Thyroid gland (tissue), 4 donors: ENCODE data around the gene PDZRN3. TPM values are rescaled to one million over a fixed set of nuclear protein-coding genes. Genes with fewer than 3 reads are reported as not detected.

ENCODE experiments used
- DNase-seq, 2 donors: peaks; one replicate each; pipeline ENCODE4 v3.0.0-alpha.2; 2019
- H3K27ac ChIP-seq, 3 donors: fragments of 200-600 bp; sonication (generic); 1 replicate in 2 of 3; 2 replicates in 1 of 3; pipeline ENCODE4 v1.5.1; 2016 to 2019; ENCODE audit warnings: mild to moderate bottlenecking in 1 of 3, moderate library complexity in 1 of 3
- H3K27me3 ChIP-seq: fragments of 200-600 bp; sonication (generic); one replicate; pipeline ENCODE4 v1.5.1; 2019
- H3K36me3 ChIP-seq, 2 donors: fragments of 200-600 bp; sonication (generic); one replicate each; pipeline ENCODE4 v1.5.1; 2016 to 2019
- H3K4me1 ChIP-seq, 2 donors: fragments of 200-600 bp; sonication (generic); one replicate each; pipeline ENCODE4 v1.5.1; 2017 to 2019
- H3K4me3 ChIP-seq, 3 donors: fragments of 200-600 bp; sonication (generic); replicated peaks in 1 of 3; 1 replicate in 2 of 3; 2 replicates in 1 of 3; pipeline ENCODE4 v1.5.1; 2016; ENCODE audit warnings: mild to moderate bottlenecking in 1 of 3
- H3K9me3 ChIP-seq: fragments of 200-600 bp; sonication (generic); one replicate; pipeline ENCODE4 v1.5.1; 2017
- POLR2A ChIP-seq, 2 donors: fragments of 450-650 bp; IDR thresholded peaks; one replicate each; pipeline ENCODE4 v1.6.1; 2017; ENCODE audit warnings: antibody characterized with exemption in 2 of 2, mild to moderate bottlenecking in 2 of 2, moderate library complexity in 1 of 2
- WGBS, 2 donors: methylation state at CpG; one replicate each; pipeline ENCODE4 v1.1.5; 2017; 5-methylcytosine and 5-hydroxymethylcytosine counted together
- intact Hi-C: fragments of 100-400 bp; cut with DNase I; formaldehyde crosslinking; loops from one replicate; pipeline ENCODE4 v1.15.1; 2023
- total RNA-seq, 4 donors: library from RNA; depleted of rRNA; stranded (reverse); fragments of >200 nt; gene quantifications; one replicate each; pipeline ENCODE4 v1.2.3, GENCODE V29; 2016
- TF ChIP-seq, protein P1 (sequence below), 6 experiments: fragments of 200-600 bp in 3 of 6; fragments of 450-650 bp in 3 of 6; sonication (generic) in 3 of 6; IDR thresholded peaks; one replicate each; pipeline ENCODE4 v1.5.1; 2016 to 2019; ENCODE audit warnings: antibody characterized with exemption in 6 of 6, mild to moderate bottlenecking in 2 of 6, inconsistent platforms in 1 of 6, moderate library complexity in 1 of 6

The PDZRN3 gene
- total RNA-seq, 4 donors from 2014 or later = 4.4 to 8.3 (median 6.0) TPM

DNA sequence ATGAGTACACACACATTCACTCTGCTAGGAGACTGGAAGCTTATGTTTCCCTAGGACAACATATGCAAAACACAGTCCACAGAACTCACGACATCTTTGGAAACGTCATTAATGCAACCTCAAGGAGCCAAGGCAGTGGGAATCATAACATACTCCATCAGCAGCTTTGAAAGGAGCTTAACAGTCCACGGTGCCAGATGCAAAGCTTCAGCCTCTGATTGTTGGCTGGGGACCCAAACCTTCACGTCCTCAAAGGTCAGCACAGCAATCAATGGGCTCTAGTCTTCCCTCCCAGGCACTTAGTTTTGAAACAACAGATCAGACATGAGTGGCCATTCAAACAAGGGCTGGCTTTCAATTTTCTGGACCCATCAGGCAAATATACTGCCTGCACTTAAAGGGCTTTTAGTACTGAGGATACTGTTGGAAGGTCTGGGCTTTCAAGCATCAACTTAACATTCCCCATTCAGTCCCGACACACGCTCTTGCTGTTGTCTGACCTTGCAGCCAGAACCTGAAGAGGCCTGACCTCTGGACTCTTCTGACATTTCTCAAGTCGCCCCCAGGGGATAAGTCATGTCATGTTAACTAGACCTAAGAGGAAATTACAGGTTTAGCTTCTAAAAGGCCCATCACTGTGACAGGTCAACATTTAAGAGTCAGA lies 223.0 kb downstream of the PDZRN3 start:
- Histone ChIP-seq H3K36me3 (no peaks in the 10 kb centered on the region), H3K4me1 (peaks cover 0 to 7% of the 10 kb centered on the region in 2 donors), H3K27me3 (no peaks in the 10 kb centered on the region), H3K4me3 (no peak overlapping the region), H3K27ac (no peak overlapping the region), H3K9me3 (no peaks in the 10 kb centered on the region)
- WGBS, 2 donors = 22 to 29% methylated on average over 7 of the region's 7 CpGs
- TF ChIP-seq, protein P1, sequence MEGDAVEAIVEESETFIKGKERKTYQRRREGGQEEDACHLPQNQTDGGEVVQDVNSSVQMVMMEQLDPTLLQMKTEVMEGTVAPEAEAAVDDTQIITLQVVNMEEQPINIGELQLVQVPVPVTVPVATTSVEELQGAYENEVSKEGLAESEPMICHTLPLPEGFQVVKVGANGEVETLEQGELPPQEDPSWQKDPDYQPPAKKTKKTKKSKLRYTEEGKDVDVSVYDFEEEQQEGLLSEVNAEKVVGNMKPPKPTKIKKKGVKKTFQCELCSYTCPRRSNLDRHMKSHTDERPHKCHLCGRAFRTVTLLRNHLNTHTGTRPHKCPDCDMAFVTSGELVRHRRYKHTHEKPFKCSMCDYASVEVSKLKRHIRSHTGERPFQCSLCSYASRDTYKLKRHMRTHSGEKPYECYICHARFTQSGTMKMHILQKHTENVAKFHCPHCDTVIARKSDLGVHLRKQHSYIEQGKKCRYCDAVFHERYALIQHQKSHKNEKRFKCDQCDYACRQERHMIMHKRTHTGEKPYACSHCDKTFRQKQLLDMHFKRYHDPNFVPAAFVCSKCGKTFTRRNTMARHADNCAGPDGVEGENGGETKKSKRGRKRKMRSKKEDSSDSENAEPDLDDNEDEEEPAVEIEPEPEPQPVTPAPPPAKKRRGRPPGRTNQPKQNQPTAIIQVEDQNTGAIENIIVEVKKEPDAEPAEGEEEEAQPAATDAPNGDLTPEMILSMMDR (IDR thresholded peaks at IDR 0.05) = no peak
- no peak for TF ChIP-seq POLR2A (IDR thresholded peaks at IDR 0.05)
- peak in 1 of 2 donors; percentile 20 for DNase-seq
- intact Hi-C loops = no loop called here

DNA sequence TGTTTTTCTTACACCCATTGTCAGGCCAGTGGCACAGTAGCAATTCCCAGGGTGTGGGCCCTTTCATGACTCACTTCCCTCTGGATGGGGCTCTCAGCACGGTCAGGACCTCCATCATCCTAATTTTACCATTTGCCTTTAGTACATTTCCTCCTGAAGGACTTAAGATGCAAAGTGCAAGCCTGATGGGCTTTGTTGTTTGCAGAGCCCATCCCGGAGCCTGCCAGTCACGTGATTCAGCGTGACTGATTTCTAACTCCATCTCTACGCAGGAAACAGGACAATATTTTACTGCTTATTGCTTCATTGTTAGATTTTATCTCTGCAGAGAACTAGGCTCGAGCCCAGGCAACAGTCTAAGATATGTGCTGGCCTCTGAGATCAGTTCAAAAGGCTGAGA lies 223.7 kb downstream of the PDZRN3 start:
- Histone ChIP-seq H3K27ac (no peak overlapping the region), H3K4me3 (no peak overlapping the region), H3K36me3 (no peaks in the 10 kb centered on the region), H3K4me1 (peaks cover 0 to 7% of the 10 kb centered on the region in 2 donors), H3K27me3 (no peaks in the 10 kb centered on the region), H3K9me3 (no peaks in the 10 kb centered on the region)
- no peak for DNase-seq
- TF ChIP-seq, protein P1 (IDR thresholded peaks at IDR 0.05) = no peak
- no peak for TF ChIP-seq POLR2A (IDR thresholded peaks at IDR 0.05)
- intact Hi-C loops = no loop called here
- WGBS, 2 donors = 42 to 49% methylated on average over 6 of the region's 6 CpGs

DNA sequence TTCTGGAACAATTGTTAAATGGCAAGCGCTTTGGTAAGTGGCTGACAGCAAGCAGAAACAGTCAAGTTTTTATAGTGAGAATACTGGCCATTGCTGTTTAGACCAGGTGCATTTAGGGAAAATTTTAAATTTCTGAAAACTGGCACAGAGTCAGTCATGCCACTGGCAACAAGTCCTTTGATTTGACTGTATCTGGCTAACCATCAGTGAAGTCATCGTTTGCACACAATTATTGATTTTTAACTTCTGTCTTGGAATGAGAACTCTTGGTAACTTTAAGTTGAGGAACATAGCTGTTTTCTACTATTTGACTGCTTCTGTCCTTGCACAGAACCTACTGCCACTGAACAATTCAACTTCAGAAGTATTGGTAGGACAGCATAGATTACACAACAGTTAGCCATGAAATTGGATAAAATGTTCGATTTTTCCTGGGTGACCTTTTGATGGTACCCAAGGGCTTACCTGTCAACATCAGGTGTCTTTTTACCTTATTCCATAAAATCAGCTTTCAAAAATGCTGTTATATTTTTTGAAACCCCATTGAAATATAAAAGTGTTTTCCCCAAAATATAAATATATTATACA lies 225.0 kb downstream of the PDZRN3 start:
- Histone ChIP-seq H3K27ac (no peak overlapping the region), H3K4me1 (peaks cover 0 to 7% of the 10 kb centered on the region in 2 donors), H3K36me3 (no peaks in the 10 kb centered on the region), H3K4me3 (no peak overlapping the region), H3K27me3 (no peaks in the 10 kb centered on the region), H3K9me3 (no peaks in the 10 kb centered on the region)
- intact Hi-C loops = no loop called here
- WGBS, 2 donors = 77 to 91% methylated on average over 3 of the region's 3 CpGs
- no peak for DNase-seq
- TF ChIP-seq POLR2A (IDR thresholded peaks at IDR 0.05) = no peak
- TF ChIP-seq, protein P1 (IDR thresholded peaks at IDR 0.05) = no peak

DNA sequence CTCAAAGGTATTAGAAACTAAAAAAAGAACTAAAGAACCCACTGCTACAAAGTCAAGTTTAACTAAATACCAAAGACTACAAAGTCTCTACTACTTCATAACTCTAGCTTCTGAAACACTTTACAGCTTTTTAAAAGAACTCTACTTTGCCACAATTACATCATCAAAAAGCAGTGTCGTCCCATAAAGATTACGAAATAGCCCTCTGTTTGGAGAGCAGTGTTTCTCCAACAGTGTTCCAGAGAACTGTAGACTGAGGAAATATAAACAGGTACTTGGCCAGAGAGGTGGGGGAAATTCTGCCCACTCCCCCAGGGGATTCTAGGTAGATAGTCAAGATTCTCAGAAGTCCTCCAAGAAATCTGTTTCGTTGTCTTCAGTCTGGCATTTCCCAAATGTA lies 225.6 kb downstream of the PDZRN3 start:
- intact Hi-C loops = no loop called here
- WGBS, 2 donors = 45 to 51% methylated on average over 3 of the region's 3 CpGs

DNA sequence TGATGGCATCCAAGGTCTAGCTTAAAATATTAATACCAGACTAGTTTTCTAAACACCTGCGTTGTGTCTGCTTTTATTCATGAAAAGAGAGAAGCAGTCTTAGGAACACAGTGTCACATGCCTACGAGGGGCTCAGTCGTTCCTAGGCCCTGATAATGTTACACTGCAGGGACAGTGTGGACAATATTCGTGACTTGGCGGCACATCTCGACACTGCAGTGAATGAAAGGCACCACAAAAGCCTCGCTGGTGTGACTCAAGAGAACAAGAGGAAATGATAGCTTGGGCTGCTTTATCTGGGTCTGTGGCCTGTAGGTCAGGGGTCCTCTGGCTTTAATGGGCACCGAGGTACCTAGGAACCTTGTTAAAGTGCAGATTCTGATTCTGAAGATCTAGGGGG lies 226.7 kb downstream of the PDZRN3 start:
- DNase-seq = no peak
- TF ChIP-seq, protein P1 (IDR thresholded peaks at IDR 0.05) = no peak
- TF ChIP-seq POLR2A (IDR thresholded peaks at IDR 0.05) = no peak
- Histone ChIP-seq H3K4me1 (peaks cover 0 to 7% of the 10 kb centered on the region in 2 donors), H3K27ac (no peak overlapping the region), H3K27me3 (no peaks in the 10 kb centered on the region), H3K4me3 (no peak overlapping the region), H3K9me3 (no peaks in the 10 kb centered on the region), H3K36me3 (no peaks in the 10 kb centered on the region)
- intact Hi-C loops = no loop called here
- 87 to 92% methylated on average over 8 of the region's 8 CpGs for WGBS, 2 donors

More for the DNA sequence above, 225.6 kb downstream of the PDZRN3 start:
- peaks cover 0 to 7% of the 10 kb centered on the region in 2 donors for H3K4me1 ChIP-seq
- H3K27ac ChIP-seq = no peak overlapping the region
- H3K4me3 ChIP-seq = no peak overlapping the region
- DNase-seq = no peak
- TF ChIP-seq, protein P1 (IDR thresholded peaks at IDR 0.05) = no peak
- TF ChIP-seq POLR2A (IDR thresholded peaks at IDR 0.05) = no peak
- no peaks in the 10 kb centered on the region for H3K9me3 ChIP-seq
- H3K27me3 ChIP-seq = no peaks in the 10 kb centered on the region
- no peaks in the 10 kb centered on the region for H3K36me3 ChIP-seq
